ENCODE results near the gene PRR13.

PRR13 gene

GRCh38 chr12:53492188-53492587 is 50.7 kb downstream of the PRR13 start:
- H3K4me3 ChIP-seq (ENCODE audit: low read depth in 1 of 2, low read length in 2 of 2), result peak overlapping the region in 1 of 2 donors; percentile 96
- peaks cover 0 to 9% of the 10 kb centered on the region in 2 donors for H3K36me3 ChIP-seq (ENCODE audit: control insufficient read depth in 1 of 2, insufficient read depth in 2 of 2, low read length in 2 of 2)
- peak overlapping the region; percentile 7 for H3K27ac ChIP-seq (ENCODE audit: low read depth, low read length)
- H3K9me3 ChIP-seq (ENCODE audit: control insufficient read depth in 1 of 2, low read length in 2 of 2), result no peaks in the 10 kb centered on the region
- H3K9ac ChIP-seq (ENCODE audit: low read depth in 1 of 2, low read length in 2 of 2), result peak overlapping the region in 1 of 2 donors; percentile 81
- H3K4me1 ChIP-seq (ENCODE audit: control insufficient read depth in 1 of 2, insufficient read depth in 2 of 2, low read length in 2 of 2), result peaks cover 21 to 23% of the 10 kb centered on the region in 2 donors
- H3K27me3 ChIP-seq (ENCODE audit: control insufficient read depth in 1 of 2, insufficient read depth in 2 of 2, low read length in 2 of 2), result no peaks in the 10 kb centered on the region

GRCh38 chr12:53492830-53493609 is 51.5 kb downstream of the PRR13 start:
- Histone ChIP-seq H3K36me3 (ENCODE audit: control insufficient read depth in 1 of 2, insufficient read depth in 2 of 2, low read length in 2 of 2) (peaks cover 0 to under 1% of the 10 kb centered on the region in 2 donors), H3K27ac (ENCODE audit: low read depth, low read length) (peak overlapping the region; percentile 81), H3K4me3 (ENCODE audit: low read depth in 1 of 2, low read length in 2 of 2) (peak overlapping the region; percentile 75 to 96), H3K9me3 (ENCODE audit: control insufficient read depth in 1 of 2, low read length in 2 of 2) (no peaks in the 10 kb centered on the region), H3K27me3 (ENCODE audit: control insufficient read depth in 1 of 2, insufficient read depth in 2 of 2, low read length in 2 of 2) (no peaks in the 10 kb centered on the region), H3K4me1 (ENCODE audit: control insufficient read depth in 1 of 2, insufficient read depth in 2 of 2, low read length in 2 of 2) (peaks cover 21 to 23% of the 10 kb centered on the region in 2 donors), H3K9ac (ENCODE audit: low read depth in 1 of 2, low read length in 2 of 2) (peak overlapping the region; percentile 60 to 81)

- H3K9me3 ChIP-seq (ENCODE audit: control insufficient read depth in 1 of 2, low read length in 2 of 2), result no peaks in the 10 kb centered on the region
- H3K27ac ChIP-seq (ENCODE audit: low read depth, low read length), result peak overlapping the region; percentile 81
- H3K4me3 ChIP-seq (ENCODE audit: low read depth in 1 of 2, low read length in 2 of 2), result peak overlapping the region; percentile 75 to 96
- no peaks in the 10 kb centered on the region for H3K36me3 ChIP-seq (ENCODE audit: control insufficient read depth in 1 of 2, insufficient read depth in 2 of 2, low read length in 2 of 2)
- H3K27me3 ChIP-seq (ENCODE audit: control insufficient read depth in 1 of 2, insufficient read depth in 2 of 2, low read length in 2 of 2), result peaks cover 0 to 5% of the 10 kb centered on the region in 2 donors
- H3K4me1 ChIP-seq (ENCODE audit: control insufficient read depth in 1 of 2, insufficient read depth in 2 of 2, low read length in 2 of 2), result peaks cover 27% of the 10 kb centered on the region in 2 donors
- peak overlapping the region; percentile 60 to 81 for H3K9ac ChIP-seq (ENCODE audit: low read depth in 1 of 2, low read length in 2 of 2)
Observed at GRCh38 chr12:53493610-53494391, 52.3 kb downstream of the PRR13 start.

All from duodenal mucosa (tissue), 2 donors.